M059J (cell line): ENCODE measurements around the gene USP12. TPM values are rescaled to one million over a fixed set of nuclear protein-coding genes. Genes with fewer than 3 reads are reported as not detected.
"Not testable (repeated sequence)": the region's sequence is repeated elsewhere in the genome, so short reads cannot be mapped to it uniquely, and the experiment has no call there.

Experiments used
- DNase-seq: peaks from one replicate; pipeline ENCODE4 v3.0.0-alpha.2; 2012; ENCODE audit warnings: low read depth
- total RNA-seq: library from RNA; depleted of rRNA; stranded (reverse); fragments of >200 nt; shearing (Covaris generic); gene quantifications from 2 replicates; pipeline ENCODE4 v1.2.3, GENCODE V29; 2014

Gene USP12
- total RNA-seq, 1 experiment from 2014 or later = 30.1 TPM

DNA sequence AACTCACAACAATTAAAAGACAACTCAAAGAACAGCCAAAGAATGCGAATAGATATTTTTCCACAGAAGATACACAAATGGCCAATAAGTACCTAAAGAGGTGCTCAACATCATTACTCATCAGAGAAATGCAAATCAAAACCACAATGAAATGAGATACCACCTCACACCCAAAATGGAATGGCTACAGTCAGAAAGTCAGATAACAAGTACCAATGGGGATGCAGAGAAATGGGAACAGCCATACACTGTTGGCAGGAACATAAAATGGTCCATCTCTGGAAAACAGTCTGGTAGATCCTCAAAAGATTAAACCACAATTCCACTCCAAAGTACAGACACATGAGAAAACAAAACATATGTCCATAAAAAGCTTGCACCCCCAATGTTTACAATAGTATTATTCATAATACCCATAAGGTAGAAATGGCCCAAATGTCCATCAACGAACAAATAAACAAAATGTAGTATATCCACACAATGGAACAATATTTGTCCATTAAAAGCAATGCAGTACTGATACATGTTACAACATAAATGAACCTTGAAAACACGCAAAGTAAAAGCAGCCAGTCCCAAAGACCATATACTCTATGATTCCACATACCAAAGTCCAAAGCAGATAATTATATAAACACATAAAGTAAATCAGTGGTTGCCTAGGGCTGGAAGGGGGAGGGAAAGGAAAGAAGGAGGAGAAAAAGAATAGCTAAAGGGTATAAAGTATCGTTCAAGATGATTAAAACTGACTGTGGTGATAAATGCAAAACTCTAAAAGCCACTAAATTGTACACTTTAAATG, 19.6 kb downstream of the USP12 start:
- peak; percentile 82 for DNase-seq

DNA sequence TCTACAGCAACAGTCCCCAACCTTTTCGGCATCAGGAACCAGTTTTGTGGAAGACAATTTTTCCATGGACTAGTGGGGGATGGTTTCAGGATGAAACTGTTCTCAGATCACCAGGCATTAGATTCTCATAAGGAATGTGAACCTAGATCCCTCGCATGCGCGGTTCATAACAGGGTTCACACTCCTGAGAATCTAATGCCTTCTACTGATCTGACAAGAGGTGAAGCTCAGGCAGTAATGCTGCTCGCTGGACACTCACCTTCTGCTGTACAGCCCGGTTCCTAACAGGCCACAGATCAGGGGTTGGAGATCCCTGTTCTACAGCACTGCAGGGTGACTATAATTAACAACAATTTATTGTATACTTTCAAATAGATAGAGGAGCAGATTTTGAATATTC, 21.9 kb downstream of the USP12 start:
- DNase-seq = no peak

DNA sequence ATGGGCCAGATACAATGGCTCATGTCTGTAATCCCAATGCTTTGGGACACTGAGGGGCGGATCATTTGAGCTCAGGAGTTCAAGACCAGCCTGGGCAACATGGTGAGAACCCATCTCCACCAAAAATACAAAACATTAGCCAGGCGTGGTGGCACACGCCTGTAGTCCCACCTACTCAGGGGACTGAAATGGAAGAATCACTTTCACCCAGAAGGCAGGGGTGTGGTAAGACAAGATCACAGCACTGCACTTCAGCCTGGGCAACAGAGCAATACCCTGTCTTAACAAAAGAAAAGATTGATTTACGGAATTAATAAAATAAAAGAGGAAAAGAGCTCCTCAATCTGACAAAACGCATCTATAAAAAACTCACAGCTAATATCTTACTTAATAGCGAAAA, 22.7 kb downstream of the USP12 start:
- no peak for DNase-seq

DNA sequence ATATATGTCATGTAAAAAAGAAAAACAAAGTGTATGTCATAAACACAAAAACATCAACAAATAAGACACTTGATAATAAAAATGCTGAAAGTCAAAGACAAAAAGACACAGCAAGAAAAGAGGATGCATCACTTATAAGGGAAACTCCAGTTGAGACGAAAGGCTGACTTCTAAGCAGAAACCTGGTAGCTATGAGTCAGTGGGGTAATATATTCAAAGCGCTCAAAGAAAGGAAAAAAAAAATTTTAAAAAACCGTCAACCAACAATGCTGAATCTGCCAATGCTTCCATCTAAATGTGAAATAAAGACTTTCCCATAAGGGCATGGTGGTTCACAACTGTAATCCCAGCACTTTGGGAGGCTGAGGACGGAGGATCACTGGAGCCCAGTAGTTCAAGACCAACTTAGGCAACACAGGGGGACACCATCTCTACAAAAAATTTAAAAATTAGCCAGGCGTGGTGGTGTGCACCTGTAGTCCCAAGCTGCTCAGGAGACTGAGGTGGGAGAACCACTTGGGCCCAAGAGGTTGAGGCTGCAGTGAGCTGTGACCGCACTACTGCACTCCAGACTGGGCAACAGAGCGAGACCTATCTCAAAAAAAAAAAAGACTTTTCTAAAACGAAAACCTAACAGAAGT, 24.0 kb downstream of the USP12 start:
- DNase-seq = peak; percentile 45

DNA sequence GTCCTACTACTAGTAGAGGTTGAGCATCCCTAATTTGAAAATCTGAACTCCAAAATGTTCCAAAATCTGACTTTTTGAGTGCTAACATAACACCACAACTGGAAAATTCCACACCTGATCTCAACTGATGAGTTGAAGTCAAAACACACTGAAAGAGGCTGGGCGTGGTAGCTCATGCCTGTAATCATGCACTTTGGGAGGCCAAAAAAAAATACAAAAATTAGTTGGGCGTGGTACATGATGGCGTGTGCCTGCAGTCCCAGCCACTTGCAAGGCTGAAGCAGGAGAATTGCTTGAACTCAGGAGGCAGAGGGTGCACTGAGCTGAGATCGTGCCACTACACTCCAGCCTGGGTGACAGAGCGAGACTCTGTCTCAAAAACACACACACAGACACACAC, 29.9 kb downstream of the USP12 start:
- no peak for DNase-seq

DNA sequence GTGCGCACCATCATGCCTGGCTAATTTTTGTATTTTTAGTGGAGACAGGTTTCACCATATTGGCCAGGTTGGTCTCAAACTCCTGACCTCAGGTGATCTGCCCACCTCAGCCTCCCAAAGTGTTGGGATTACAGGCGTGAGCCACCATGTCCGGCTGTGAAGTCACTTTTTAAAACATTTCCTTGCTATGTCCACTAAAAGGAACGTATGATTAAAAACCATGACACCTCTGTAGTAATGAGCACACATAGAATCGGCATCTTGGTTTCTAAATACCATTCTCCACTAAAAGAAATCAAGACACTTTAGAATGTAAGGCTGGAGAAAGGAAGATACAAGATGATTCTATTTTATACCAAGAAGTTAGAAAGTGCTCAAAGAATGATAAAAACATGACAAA, 30.5 kb downstream of the USP12 start:
- not testable (repeated sequence) for DNase-seq

DNA sequence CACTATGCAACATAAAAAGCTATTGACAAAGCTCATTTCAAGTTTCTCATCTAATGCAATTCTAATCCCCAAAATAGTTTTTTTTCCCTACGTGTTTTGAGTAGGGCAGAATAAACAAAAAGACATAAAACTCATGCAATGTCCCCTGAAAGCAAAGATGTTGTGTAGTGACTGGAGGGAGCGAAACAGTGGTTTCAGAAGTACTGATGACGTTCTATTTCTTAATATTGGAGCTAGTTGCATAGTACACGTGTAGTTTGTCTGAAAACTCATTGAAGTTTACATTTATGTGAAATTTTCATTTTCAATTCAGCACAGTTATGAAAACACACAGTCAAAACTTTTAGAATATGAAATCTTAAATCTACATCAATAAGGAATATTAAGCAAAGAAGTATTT, 31.6 kb downstream of the USP12 start:
- no peak for DNase-seq

DNA sequence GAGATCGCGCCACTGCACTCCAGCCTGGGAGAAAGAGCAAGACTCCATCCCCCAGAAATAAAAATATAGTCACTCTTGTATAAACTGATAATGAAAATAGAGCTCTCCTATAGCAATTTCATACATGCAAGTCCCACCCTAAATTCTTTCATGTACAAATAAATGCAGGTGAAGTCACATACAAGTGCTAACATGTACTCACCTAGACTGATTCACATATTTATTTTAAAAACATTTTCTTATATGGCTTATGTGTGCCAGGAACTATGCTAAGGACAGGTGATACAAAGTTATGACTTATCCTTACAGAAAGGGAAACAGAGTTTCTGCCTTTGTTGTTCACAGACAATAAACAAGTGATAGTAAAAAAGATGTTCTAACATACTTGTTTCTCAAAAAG, 32.0 kb downstream of the USP12 start:
- no peak for DNase-seq

DNA sequence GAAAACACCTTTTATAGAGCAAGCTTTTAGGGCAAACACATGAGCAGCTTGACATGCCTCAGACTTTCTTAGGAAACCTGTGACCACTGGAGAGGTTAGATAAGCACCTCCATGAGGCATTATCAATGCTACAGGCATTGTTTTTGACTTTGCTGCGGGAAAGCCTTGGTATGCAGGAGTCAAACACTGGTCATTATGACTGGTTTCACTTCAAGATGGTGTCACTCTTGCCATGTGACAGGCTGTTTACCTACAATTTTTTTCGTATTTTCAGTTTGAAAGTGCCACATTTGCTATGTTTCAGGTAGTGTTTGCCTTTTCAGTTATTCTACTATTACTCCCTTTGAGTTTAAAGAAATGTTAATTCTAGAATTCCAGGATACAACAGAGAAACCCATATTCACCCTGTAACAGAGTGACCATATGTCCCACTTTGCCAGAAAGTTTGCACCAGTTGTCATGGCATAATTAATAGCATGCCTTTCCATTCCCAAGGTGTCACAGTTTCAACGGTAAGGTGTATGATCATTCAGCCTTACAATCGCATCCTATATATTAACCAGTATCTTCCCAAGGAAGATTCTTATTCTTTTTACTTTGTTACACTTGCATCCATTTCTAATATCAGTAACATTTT, 33.0 kb downstream of the USP12 start:
- DNase-seq = no peak

DNA sequence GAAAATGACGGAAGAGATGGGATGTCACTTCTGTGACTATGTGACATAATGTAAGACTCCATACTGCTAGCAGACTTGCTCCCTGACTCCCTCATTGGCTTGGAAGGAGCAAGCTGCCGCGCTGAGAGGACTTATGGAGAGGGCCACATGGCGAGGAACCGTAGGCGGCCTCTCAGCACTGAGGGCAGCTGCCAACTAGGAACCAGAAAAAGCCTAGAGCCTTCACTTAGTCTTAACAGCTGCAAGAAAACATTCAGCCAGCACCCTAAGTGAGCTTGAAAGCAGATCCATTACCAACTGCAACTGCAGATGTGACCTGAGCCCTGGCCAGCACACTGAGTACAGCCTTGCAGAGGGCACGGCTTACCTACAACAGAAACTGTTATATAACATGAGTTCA, 33.9 kb downstream of the USP12 start:
- no peak for DNase-seq

DNA sequence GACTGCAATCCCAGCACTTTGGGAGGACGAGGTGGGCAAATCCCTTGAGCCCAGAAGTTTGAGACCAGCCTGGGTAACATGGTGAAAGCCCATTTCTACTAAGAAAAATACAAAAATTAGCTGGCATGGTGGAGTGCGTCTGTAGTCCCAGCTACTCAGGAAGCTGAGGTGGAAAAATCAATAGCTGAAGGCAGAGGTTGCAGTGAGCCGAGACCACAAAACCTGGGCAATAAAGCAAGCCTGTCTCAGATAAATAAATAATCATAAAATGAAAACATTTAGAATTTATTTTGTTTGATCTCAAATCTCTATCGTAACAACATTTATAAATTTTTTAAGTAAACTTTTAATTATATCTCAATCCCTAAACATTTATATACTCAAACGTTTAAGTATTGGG, 36.6 kb downstream of the USP12 start:
- no peak for DNase-seq

DNA sequence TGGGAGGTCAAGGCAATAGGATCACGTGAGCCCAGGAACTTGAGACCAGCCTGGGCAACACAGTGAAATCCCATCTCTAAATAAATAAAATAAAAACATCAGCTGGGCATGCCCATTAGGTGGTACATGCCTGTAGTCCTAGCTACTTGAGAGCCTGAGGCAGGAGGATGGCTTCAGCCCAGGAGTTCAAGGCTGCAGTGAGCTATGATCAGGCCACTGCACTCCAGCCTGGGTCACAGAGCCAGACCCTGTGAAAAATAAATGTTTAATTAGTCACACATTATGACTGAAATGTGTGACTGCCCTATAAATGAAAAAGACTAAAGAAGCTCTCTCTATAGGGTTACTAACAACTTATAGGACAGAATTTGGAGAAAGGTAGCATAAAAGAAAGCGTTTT, 37.7 kb downstream of the USP12 start:
- no peak for DNase-seq

DNA sequence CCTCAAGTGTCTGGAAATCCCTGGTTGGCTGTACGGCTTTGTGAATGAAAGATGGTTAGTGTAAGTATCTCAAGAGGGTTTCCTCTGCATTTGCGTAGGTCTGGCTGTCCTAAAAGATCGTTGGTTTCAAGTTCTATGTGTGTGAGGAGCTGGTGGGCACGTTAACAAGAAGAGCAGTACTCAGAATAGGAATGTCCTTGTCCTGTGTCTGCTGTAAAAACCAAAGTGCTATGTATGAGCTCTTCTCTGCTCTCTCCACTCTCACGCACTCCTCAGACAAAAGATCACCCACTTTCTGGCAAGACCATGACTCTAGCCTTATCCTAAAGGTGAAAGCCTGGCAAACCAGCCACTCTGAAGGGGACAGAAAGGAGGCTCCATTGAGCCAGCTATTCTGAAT, 39.1 kb downstream of the USP12 start:
- no peak for DNase-seq

DNA sequence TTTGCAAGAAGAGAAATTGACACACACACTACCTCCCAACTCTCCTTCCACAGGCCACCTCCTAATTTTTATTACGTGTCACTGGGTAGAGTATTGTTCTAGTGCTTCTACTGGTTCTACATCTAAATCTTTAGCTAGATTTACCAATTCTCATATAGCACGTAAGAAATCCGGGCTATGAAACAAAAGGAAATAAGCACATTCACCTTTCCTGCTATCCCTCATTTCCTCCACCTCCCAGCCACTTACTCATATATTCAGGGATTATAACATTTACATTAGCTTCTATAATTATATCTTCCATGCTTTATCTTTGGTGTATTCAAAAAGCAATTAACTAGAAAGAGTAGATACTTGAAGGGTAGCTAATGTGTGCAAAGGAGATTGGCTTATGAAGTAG, 39.7 kb downstream of the USP12 start:
- DNase-seq = no peak

DNA sequence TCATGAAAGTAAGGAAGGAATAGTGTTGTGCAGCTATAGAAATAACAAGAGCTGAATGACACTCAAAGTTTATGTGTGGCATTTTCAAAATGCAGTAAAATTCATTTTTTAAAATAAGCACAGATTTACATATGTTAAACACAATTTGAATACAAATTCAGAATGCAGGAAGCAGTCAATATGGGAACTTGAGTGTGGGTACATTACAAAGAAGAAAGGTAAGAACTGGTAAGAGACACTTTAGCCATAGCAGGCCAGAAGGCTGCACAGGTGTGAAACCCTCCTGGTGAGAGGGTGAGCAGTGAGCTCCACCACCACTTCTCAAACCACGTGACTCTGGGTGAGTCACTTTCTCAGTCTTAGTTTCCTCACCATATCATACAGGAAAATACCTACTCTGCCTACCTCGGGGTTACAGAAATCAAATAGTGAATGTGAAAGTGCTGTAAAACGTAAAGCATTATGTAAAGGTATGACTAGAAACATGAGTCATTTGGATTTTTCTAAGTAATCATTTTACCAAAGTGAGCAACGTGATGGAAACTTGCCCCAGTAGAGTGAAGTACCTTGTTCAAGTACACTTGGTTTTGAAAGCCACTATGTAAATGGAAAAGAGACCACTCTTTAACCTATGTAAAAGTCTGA, 40.5 kb downstream of the USP12 start:
- peak; percentile 74 for DNase-seq

DNA sequence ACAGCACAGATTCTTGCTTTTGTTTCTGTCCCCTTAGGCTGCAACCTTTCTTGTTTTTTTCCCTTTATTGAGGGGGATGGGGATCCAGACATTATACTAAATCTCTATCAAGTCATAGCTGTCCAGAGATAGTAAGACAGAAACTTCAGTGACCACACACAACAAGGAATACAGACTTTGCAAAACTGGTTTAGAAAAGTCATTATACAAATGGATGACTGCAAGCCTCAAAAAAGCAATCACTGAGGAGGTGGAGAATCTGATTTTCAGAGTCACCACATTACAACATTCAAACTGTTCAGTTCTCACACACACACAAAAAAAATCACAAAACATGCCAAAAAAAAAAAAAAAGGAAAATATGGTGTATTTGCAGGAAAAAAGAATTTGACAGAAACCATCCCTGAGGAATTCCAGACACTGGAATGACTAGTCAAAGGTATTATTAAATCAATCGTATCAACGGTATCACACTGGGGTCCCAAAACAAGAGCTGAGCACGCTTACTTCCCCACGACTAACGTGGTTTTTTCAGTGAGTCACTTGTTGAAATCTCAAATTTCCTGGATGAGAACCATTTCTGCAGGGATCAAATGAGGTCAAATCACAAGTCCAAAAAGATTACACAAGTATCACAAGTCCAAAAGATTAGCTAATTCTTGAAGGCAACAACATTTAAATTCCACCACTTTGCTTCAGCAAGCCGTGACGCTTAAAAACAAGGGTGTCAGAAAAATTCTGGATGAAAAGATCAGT, 41.2 kb downstream of the USP12 start:
- DNase-seq = peak; percentile 73

DNA sequence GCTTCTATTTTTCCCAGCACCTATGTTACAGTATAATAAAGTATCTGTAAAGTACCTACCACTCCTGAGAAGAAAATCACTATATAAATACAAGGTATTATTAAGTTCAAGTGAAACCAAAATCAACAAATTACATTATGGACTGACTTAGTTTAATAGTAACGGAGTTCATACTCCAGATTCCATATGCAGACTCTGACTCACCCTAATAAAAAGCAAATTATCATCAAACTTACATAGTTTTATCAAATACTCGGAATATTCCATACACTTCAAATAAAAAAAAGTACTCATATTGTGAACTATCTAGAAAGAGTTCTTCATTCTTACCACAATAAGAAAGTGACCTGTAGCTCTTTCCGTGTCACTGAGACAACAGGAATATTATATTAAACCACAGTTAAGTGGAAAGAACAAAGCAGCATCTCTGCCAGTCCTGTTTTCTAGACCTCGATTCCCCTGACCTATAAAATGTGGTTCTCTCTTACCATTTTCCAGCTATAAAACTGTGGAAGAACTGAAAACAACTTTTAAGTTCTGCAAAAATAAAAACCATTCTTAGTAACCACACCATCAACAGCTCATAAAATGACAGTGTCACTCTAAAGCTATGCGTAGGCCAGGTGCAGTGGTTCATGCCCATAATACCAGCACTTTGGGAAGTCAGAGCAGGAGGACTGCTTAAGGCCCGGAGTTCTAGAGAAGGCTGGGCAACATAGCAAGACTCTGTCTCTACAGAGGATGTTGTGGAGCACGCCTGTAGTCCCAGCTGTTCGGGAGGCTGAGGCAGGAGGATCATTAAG, 42.6 kb downstream of the USP12 start:
- DNase-seq = peak; percentile 69

DNA sequence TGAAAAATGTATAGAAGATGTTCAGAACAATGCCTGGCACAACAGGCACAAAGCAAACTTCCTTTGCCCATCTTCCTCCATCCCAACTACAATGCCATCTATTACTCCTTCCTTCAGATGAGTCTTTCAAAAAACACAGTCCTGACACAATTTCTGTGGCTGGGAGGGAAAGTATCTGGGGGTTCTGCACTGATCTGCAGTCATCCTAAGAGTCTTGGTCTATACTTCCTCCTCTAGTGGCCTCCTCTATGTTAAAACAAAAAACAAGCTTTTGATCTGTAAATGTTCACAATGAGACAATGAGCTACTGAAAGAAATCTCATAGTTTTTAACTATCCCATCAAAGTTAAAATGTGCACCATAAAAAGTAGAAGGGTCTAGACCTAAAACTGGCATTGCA, 44.8 kb downstream of the USP12 start:
- no peak for DNase-seq

DNA sequence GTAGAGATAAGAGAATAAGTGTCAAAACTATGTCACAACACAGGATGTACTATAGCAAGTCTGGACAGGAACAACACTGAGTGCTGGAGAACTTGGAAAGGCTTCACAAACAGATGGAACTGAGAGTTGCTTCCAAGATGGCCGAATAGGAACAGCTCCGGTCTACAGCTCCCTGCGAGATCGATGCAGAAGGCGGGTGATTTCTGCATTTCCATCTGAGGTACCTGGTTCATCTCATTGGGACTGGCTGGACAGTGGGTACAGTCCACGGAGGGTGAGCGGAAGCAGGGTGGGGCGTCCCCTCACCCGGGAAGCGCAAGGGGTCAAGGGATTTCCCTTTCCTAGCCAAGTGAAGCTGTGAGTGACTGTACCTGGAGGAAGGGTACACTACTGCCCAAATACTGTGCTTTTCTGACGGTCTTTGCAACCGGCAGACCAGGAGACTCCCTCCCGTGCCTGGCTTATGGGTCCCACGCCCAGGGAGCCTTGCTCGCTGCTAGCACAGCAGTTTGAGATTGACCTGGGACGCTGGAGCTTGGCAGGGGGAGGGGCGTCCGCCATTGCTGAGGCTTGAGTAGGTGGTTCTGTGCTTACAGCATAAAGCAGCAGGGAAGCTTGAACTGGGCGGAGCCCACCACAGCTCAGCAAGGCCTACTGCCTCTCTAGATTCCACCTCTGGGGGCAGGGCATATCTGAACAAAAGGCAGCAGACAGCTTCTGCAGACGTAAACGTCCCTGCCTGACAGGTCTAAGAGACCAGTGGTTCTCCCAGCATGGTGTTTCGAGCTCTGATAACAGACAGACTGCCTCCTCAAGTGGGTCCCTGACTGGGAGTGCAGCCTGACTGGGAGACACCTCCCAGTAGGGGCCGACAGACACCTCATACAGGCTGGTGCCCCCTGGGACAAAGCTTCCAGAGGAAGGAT, 46.0 kb downstream of the USP12 start:
- no peak for DNase-seq

DNA sequence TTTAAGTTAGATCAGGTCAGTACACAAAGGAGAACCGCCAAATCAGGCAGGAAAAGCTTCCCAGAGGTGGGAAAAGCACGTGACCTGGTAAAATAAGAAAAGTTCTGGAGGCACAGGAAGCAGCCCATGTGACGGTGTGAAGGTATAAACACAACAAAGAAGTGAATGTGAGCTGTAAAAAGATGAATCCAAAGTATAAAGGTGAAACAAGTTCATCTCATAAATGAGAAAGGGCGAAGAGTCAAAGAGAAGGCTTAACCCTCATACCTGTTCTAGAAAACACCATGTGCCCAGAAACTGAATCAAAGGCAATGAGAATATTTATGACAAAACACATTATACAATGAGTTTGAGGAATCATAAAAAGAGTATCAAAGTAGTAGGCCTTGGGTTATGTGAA, 47.0 kb downstream of the USP12 start:
- no peak for DNase-seq
